Loucy (cell line): ENCODE results near the gene FLT3.

Source experiments
- H2AFZ ChIP-seq: fragments of 200-600 bp; sonication (generic); 2 replicates; pipeline ENCODE4 v1.6.0; 2016; ENCODE audit warnings: antibody characterized with exemption, mild to moderate bottlenecking, low read length, moderate library complexity
- H3F3A ChIP-seq: fragments of 200-600 bp; 2 replicates; pipeline ENCODE4 v1.6.0; 2016; ENCODE audit warnings: antibody characterized with exemption, low read depth, mild to moderate bottlenecking
- H3K27me3 ChIP-seq: fragments of 200-600 bp; sonication (generic); 2 replicates; pipeline ENCODE4 v1.6.1; 2014; ENCODE audit warnings: low read length, mild to moderate bottlenecking; ENCODE audit not compliant: insufficient read depth, poor library complexity, severe bottlenecking
- H3K36me3 ChIP-seq: fragments of 200-600 bp; sonication (generic); 2 replicates; pipeline ENCODE4 v1.6.1; 2016; ENCODE audit warnings: low read length; ENCODE audit not compliant: insufficient read depth
- H3K4me1 ChIP-seq: fragments of 200-600 bp; sonication (generic); 2 replicates; pipeline ENCODE4 v1.5.1; 2014; ENCODE audit warnings: low read length, mild to moderate bottlenecking; ENCODE audit not compliant: insufficient read depth, poor library complexity, severe bottlenecking
- H3K4me2 ChIP-seq: fragments of 200-600 bp; sonication (generic); 2 replicates; pipeline ENCODE4 v1.6.0; 2014; ENCODE audit warnings: antibody characterized with exemption, low read length, low read depth, mild to moderate bottlenecking; ENCODE audit not compliant: poor library complexity, severe bottlenecking
- H3K4me3 ChIP-seq: fragments of 200-600 bp; sonication (generic); 2 replicates; pipeline ENCODE4 v1.5.1; 2014; ENCODE audit warnings: low read length, mild to moderate bottlenecking, mixed read lengths; ENCODE audit not compliant: poor library complexity, severe bottlenecking
- H3K79me2 ChIP-seq: fragments of 200-600 bp; sonication (generic); 2 replicates; pipeline ENCODE4 v1.6.1; 2014; ENCODE audit warnings: low read length; ENCODE audit not compliant: insufficient read depth
- H3K9ac ChIP-seq: fragments of 200-600 bp; sonication (generic); 2 replicates; pipeline ENCODE4 v1.6.0; 2014; ENCODE audit warnings: mild to moderate bottlenecking, low read depth, low read length, moderate library complexity; ENCODE audit not compliant: poor library complexity, severe bottlenecking
- H3K9me2 ChIP-seq: fragments of 200-600 bp; sonication (generic); replicated peaks from 2 replicates; pipeline ENCODE4 v1.6.1; 2016; ENCODE audit warnings: low read depth, low read length, mixed read lengths
- H3K9me3 ChIP-seq: fragments of 200-600 bp; sonication (generic); 2 replicates; pipeline ENCODE4 v1.6.1; 2014; ENCODE audit warnings: mild to moderate bottlenecking, antibody characterized with exemption, low read length, low read depth; ENCODE audit not compliant: insufficient read depth
- H4K20me1 ChIP-seq: fragments of 200-600 bp; sonication (generic); 2 replicates; pipeline ENCODE4 v1.6.0; 2014; ENCODE audit warnings: antibody characterized with exemption, low read length, mild to moderate bottlenecking; ENCODE audit not compliant: insufficient read depth, poor library complexity, severe bottlenecking
- EZH2phosphoT487 ChIP-seq: fragments of 200-600 bp; IDR thresholded peaks from 2 replicates; pipeline ENCODE4 v1.6.1; 2018; ENCODE audit warnings: antibody characterized with exemption, mild to moderate bottlenecking, moderate library complexity, borderline replicate concordance
- TF ChIP-seq, protein P1 (sequence below): fragments of 200-600 bp; sonication (generic); conservative IDR thresholded peaks from 2 replicates; pipeline ENCODE4 v1.5.1; 2014; ENCODE audit warnings: mild to moderate bottlenecking, antibody characterized with exemption, low read length

The FLT3 gene

DNA sequence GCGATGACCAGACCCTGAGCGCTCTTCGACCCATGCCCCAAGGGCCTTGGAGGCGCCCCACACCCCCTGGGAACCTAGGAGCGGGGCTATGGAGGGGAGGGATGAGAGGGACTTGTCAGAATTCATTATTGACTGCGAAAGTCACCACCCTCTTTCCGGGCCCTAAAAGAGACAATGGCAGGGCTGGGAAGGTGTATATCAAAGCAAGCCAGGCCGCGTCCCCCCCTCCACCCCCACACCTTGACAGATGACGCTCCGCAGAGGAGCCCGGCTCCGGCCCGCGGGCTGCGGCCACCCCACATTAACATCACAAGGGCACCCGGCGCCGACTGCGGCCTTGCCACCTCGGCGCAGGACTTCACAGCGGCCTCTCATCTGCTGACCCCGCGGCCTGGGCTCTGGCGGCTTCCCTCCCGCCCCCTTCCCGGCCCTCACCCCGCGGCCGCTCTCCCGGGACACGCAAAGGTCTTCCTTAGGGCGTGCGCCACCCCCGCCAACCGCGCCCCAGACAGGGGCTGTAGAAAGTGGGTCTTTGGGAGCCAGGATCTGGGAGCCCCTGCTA is 133.7 kb downstream of the FLT3 start:
- Histone ChIP-seq H4K20me1 (no peaks in the 10 kb centered on the region), H3F3A (no peaks in the 10 kb centered on the region), H3K4me1 (no peaks in the 10 kb centered on the region), H3K27me3 (no peaks in the 10 kb centered on the region), H3K9me2 (no peaks in the 10 kb centered on the region), H3K9ac (no peak overlapping the region), H2AFZ (no peak overlapping the region), H3K4me3 (no peak overlapping the region), H3K79me2 (no peaks in the 10 kb centered on the region), H3K36me3 (no peaks in the 10 kb centered on the region), H3K9me3 (no peaks in the 10 kb centered on the region), H3K4me2 (no peak overlapping the region)
- TF ChIP-seq, protein P1, sequence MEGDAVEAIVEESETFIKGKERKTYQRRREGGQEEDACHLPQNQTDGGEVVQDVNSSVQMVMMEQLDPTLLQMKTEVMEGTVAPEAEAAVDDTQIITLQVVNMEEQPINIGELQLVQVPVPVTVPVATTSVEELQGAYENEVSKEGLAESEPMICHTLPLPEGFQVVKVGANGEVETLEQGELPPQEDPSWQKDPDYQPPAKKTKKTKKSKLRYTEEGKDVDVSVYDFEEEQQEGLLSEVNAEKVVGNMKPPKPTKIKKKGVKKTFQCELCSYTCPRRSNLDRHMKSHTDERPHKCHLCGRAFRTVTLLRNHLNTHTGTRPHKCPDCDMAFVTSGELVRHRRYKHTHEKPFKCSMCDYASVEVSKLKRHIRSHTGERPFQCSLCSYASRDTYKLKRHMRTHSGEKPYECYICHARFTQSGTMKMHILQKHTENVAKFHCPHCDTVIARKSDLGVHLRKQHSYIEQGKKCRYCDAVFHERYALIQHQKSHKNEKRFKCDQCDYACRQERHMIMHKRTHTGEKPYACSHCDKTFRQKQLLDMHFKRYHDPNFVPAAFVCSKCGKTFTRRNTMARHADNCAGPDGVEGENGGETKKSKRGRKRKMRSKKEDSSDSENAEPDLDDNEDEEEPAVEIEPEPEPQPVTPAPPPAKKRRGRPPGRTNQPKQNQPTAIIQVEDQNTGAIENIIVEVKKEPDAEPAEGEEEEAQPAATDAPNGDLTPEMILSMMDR, result no peak
- no peak for TF ChIP-seq EZH2phosphoT487

DNA sequence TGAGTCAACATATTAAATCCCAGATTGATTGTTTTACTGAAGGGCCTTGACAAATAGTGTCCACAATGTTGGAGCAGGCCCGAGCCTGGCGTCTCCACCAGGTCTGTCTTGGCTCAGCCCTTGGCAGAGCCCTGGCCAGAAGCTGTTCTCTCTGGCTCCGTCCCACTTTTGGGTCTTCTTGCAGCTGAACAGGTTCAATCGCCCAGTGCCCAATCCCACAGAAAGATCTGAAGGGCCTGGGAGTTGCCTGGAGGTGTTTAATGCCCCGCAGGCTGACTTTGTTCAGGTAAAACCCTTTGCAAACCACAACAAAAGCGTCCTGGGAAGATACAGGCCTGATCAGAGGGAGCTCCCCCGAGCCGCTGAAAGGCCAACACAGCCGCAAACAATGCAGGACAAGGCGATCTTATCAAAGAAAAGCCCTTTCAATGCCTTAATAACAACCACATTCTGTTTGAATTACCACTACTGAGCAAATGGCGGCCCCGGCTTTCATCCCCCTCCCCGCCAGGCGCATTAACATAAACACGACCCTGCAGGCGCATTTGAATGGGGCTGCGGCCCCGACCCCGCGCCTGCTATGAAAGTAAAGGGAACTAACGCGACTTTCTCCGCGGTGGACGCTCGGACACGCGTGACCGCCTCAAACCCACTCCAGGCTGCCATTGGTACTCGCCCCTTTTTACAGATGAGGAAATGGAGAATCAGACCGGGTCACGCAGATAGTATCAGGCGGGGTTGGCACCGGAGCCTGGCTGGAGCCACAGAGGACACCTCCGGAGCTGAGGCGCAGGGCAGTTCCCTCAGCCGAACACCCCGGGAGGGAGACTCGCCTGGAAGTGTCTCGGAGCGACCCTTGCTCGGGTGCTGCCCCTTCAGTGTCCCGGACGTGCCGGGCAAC is 134.4 kb downstream of the FLT3 start:
- Histone ChIP-seq H3K9me3 (no peaks in the 10 kb centered on the region), H3F3A (no peaks in the 10 kb centered on the region), H3K4me2 (no peak overlapping the region), H3K9me2 (no peaks in the 10 kb centered on the region), H3K27me3 (no peaks in the 10 kb centered on the region), H4K20me1 (no peaks in the 10 kb centered on the region), H3K4me3 (no peak overlapping the region), H3K79me2 (no peaks in the 10 kb centered on the region), H3K4me1 (no peaks in the 10 kb centered on the region), H2AFZ (no peak overlapping the region), H3K9ac (no peak overlapping the region), H3K36me3 (no peaks in the 10 kb centered on the region)
- TF ChIP-seq EZH2phosphoT487, result no peak
- TF ChIP-seq, protein P1, result no peak

DNA sequence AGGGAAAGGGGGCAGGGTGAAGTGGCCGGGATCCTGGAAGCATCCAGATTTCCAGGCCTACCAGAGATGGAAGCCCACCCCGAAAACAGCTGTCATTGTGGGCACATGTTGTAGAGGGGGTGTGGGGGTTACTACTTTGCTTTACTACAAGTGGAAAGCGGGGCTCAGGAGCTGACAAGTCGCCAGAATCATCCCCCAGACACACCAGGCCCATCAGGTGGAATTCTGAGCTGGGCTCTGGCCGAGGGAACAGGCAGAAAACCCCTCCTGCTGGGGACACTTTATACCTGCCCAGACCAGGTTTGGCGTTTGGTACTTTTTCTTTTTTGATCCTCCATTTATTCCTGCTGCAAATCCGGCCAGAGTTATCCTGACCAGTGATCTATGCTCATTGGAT is 135.0 kb downstream of the FLT3 start:
- Histone ChIP-seq H3K9me3 (no peaks in the 10 kb centered on the region), H3K9me2 (no peaks in the 10 kb centered on the region), H2AFZ (no peak overlapping the region), H3K4me2 (no peak overlapping the region), H3K36me3 (no peaks in the 10 kb centered on the region), H3K27me3 (no peaks in the 10 kb centered on the region), H3K4me3 (no peak overlapping the region), H3F3A (no peaks in the 10 kb centered on the region), H3K9ac (no peak overlapping the region), H4K20me1 (no peaks in the 10 kb centered on the region), H3K4me1 (no peaks in the 10 kb centered on the region), H3K79me2 (no peaks in the 10 kb centered on the region)
- TF ChIP-seq, protein P1, result no peak
